Glutamatergic neuron (in vitro differentiated cells): ENCODE results near the gene NBEAL1. TPM values are rescaled to one million over a fixed set of nuclear protein-coding genes. Genes with fewer than 3 reads are reported as not detected.

Experiments used
- DNase-seq: peaks from one replicate; pipeline ENCODE4 v3.0.0; 2022
- H3K27ac Mint-ChIP-seq: one replicate; pipeline ENCODE4 v1.8.0; 2020; ENCODE audit warnings: mild to moderate bottlenecking, mixed read lengths, inconsistent platforms; ENCODE audit not compliant: unreplicated experiment
- H3K27me3 Mint-ChIP-seq: one replicate; pipeline ENCODE4 v1.8.0; 2020; ENCODE audit warnings: mild to moderate bottlenecking, moderate library complexity, mixed read lengths, inconsistent platforms; ENCODE audit not compliant: unreplicated experiment
- H3K36me3 Mint-ChIP-seq: one replicate; pipeline ENCODE4 v1.8.0; 2020; ENCODE audit warnings: mild to moderate bottlenecking, mixed read lengths, inconsistent platforms; ENCODE audit not compliant: unreplicated experiment
- H3K4me1 Mint-ChIP-seq: one replicate; pipeline ENCODE4 v1.8.0; 2020; ENCODE audit warnings: mild to moderate bottlenecking, low read depth, mixed read lengths, inconsistent platforms; ENCODE audit not compliant: unreplicated experiment
- H3K4me3 Mint-ChIP-seq: one replicate; pipeline ENCODE4 v1.8.0; 2020; ENCODE audit warnings: mild to moderate bottlenecking, mixed read lengths, inconsistent platforms; ENCODE audit not compliant: unreplicated experiment
- H3K9me3 Mint-ChIP-seq: one replicate; pipeline ENCODE4 v1.8.0; 2020; ENCODE audit warnings: mild to moderate bottlenecking, moderate library complexity, mixed read lengths, inconsistent platforms; ENCODE audit not compliant: unreplicated experiment
- CTCF ChIP-seq: fragments of 200-600 bp; sonication (generic); IDR thresholded peaks from one replicate; pipeline ENCODE4 v1.5.0; 2021; ENCODE audit not compliant: partially characterized antibody, unreplicated experiment
- total RNA-seq: library from RNA; stranded (reverse); fragmentation: NEBNext Ultra II Directional; extraction: Animal tissue kit (Norgen Biotek cat#: 25700); gene quantifications from one replicate; pipeline ENCODE4 v1.2.1, GENCODE V29; 2021; ENCODE audit not compliant: unreplicated experiment

The NBEAL1 gene
- total RNA-seq, 1 donor from 2014 or later = 19.0 TPM

- Mint-ChIP-seq H3K4me1 (no peaks in the 10 kb centered on the region), H3K36me3 (peaks cover 5% of the 10 kb centered on the region), H3K4me3 (no peak overlapping the region), H3K27me3 (no peaks in the 10 kb centered on the region), H3K9me3 (peaks cover 2% of the 10 kb centered on the region), H3K27ac (no peak overlapping the region)
- no peak for DNase-seq
- no peak for TF ChIP-seq CTCF
Observed at GRCh38 chr2:203043226-203043625, 28.6 kb downstream of the NBEAL1 start.

- H3K4me3 Mint-ChIP-seq = no peak overlapping the region
- H3K36me3 Mint-ChIP-seq = peaks cover 5% of the 10 kb centered on the region
- peaks cover 2% of the 10 kb centered on the region for H3K9me3 Mint-ChIP-seq
- H3K27ac Mint-ChIP-seq = no peak overlapping the region
- no peak for TF ChIP-seq CTCF
- no peak for DNase-seq
- no peaks in the 10 kb centered on the region for H3K4me1 Mint-ChIP-seq
- H3K27me3 Mint-ChIP-seq = no peaks in the 10 kb centered on the region
Observed at GRCh38 chr2:203045867-203046266, 31.2 kb downstream of the NBEAL1 start.

- no peaks in the 10 kb centered on the region for H3K36me3 Mint-ChIP-seq
- H3K4me3 Mint-ChIP-seq = no peak overlapping the region
- no peaks in the 10 kb centered on the region for H3K4me1 Mint-ChIP-seq
- DNase-seq = no peak
- H3K9me3 Mint-ChIP-seq = no peaks in the 10 kb centered on the region
- no peak overlapping the region for H3K27ac Mint-ChIP-seq
- H3K27me3 Mint-ChIP-seq = no peaks in the 10 kb centered on the region
- TF ChIP-seq CTCF = no peak
Observed at GRCh38 chr2:203052539-203052938, 37.9 kb downstream of the NBEAL1 start.

DNA sequence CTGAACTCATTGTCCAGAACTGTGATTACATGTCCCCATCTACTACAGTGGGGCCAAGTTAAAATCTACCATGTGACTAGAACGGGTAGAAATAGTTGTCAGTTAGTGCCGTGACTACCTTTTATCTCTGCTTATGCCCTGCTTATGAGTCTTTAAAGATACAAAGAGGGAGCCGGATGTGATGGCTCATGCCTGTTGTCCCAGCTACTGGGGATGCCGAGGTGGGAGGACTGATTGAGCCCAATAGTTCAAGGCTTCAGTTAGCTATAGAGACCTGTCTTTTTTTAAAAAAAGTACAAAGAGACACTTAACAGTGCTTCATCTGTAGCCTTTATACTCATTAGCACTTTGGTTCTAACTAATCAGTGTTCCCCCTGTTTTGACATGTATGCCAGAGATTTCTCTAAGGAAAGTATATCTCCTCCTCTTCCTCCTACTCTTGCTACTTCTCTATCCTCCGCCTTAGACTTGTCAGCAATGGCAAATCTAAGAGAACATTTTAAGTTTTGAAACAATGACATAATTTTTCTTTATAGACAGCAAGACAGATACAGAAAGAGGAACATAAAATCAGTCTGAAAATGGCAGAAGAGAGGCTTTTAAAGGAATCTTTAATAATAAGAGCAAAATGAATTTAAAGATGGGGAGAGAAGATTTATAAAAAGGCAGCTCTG lies 45.0 kb downstream of the NBEAL1 start:
- H3K9me3 Mint-ChIP-seq = no peaks in the 10 kb centered on the region
- H3K27ac Mint-ChIP-seq = no peak overlapping the region
- no peaks in the 10 kb centered on the region for H3K36me3 Mint-ChIP-seq

More for the DNA sequence above, 45.0 kb downstream of the NBEAL1 start:
- Mint-ChIP-seq H3K27me3 (no peaks in the 10 kb centered on the region), H3K4me3 (no peak overlapping the region), H3K4me1 (no peaks in the 10 kb centered on the region)
- DNase-seq = no peak
- no peak for TF ChIP-seq CTCF
